GM12873 (cell line): ENCODE results near the gene RASGRP3.

Experiments used
- TF ChIP-seq, protein P1 (sequence below): IDR thresholded peaks from 2 replicates; pipeline ENCODE4 v1.5.1; 2012; ENCODE audit warnings: low read depth, mild to moderate bottlenecking, moderate library complexity, low read length, control low read depth; ENCODE audit not compliant: insufficient read depth; ENCODE audit errors: missing control alignments

RASGRP3 gene

DNA sequence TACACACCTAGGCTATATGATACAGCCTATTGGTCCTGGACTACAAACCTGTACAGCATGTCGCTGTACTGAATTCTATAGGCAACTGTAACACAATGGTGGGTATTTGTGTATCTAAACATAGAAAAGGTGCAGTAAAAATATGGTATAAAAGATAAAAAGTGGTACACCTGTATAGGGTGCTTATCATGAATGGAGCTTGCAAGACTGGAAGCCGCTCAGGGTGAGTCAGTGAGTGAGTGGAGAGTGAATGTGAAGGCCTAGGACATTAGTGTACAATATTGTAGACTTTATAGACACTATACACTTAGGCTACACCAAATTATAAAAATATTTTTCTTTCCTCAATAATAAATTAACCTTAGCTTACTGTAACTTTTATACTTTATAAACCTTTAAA, 41.8 kb downstream of the RASGRP3 start:
- TF ChIP-seq, protein P1, sequence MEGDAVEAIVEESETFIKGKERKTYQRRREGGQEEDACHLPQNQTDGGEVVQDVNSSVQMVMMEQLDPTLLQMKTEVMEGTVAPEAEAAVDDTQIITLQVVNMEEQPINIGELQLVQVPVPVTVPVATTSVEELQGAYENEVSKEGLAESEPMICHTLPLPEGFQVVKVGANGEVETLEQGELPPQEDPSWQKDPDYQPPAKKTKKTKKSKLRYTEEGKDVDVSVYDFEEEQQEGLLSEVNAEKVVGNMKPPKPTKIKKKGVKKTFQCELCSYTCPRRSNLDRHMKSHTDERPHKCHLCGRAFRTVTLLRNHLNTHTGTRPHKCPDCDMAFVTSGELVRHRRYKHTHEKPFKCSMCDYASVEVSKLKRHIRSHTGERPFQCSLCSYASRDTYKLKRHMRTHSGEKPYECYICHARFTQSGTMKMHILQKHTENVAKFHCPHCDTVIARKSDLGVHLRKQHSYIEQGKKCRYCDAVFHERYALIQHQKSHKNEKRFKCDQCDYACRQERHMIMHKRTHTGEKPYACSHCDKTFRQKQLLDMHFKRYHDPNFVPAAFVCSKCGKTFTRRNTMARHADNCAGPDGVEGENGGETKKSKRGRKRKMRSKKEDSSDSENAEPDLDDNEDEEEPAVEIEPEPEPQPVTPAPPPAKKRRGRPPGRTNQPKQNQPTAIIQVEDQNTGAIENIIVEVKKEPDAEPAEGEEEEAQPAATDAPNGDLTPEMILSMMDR = no peak

DNA sequence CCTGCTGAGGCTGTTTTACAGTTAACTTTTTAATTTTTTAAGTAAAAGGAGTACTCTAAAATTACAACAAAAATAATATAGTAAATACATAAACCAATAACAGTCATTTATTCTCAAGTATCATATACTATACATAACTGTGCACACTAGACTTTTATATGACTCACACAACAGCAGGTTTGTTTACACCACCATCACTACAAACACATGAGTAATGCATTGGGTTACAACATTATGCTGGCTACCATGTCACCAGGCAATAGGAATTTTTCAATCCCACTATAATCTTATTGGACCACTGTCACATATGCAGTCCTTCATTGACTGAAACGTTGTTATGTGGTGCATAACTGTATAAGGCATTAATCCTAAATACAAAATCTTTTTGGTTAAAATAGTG, 42.5 kb downstream of the RASGRP3 start:
- TF ChIP-seq, protein P1 = no peak

DNA sequence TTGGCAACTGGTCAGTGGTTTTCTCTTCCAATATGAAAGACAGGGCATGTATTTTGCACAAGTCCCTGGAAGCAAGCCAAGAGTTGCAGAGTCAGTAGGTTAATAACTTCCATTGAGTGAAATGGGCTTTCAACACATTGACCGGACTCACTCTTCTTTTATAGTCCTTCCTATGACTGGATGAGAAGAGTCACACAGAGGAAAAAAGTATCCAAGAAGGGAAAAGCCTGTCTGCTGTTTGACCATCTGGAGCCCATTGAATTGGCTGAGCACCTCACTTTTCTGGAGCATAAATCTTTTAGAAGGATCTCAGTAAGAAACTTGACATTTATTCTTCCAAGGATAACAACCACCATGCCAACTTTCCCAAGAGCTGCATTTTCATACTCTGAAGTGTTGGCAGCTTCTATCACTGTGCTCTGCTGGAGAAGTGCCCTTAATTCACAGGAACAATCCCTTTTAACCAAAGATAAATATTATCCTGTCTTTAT, 45.4 kb downstream of the RASGRP3 start:
- TF ChIP-seq, protein P1 = no peak

DNA sequence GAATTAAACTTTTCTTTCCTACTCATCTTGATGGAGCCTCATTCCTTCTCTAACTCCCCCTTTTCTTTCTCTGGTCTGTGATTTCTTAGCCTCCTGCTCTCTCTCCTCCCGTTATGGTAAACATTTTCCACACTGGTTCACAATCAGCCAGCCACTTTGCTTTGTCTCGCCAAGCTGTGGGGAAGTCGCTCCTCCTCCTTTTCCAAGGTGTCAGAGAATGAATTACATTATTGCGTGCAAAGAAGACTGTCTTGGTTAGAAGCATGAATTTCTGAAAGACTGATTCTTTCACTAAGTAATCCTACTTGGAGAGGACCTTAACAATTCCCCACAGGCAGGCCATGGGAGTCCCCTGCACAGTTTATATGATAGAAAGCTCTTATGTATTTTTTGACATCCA, 46.1 kb downstream of the RASGRP3 start:
- TF ChIP-seq, protein P1 = no peak

DNA sequence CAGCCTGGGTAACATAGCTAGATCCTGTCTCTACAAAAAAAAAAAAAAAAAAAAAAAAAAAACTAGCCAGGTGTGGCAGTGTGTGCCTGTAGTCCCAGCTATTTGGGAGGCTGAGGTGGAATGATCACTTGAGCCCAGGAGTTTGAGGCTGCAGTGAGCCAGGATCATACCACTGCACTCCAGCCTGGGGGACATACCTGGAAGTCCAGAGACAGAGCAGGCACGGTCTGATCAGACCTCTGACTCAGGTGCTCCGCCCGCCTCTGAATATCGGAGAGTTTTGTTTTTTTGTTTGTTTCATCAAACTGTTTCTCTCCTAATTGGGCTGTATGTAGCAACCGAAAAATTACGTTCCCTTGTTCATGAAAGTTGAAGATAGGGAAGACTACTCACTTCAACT, 49.2 kb downstream of the RASGRP3 start:
- TF ChIP-seq, protein P1 = no peak

DNA sequence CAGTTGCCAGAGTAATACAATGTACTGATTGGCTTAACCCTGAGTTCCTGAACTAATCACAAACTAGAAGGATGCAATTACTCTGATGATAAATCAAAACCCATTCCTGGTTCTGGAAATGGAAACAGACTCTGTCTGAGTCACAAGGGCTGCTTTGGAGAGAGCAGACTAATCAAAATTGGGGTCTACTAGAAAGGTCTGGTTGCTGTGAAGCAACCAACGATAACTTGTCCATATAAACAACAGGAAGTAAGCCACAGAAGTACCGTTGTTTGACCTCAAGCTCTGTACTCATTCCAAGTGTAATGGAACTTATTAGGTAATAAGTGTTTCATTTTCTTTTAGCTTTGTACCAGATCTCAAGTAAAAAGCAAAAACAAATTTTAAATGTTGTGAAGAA, 49.7 kb downstream of the RASGRP3 start:
- TF ChIP-seq, protein P1 = no peak

DNA sequence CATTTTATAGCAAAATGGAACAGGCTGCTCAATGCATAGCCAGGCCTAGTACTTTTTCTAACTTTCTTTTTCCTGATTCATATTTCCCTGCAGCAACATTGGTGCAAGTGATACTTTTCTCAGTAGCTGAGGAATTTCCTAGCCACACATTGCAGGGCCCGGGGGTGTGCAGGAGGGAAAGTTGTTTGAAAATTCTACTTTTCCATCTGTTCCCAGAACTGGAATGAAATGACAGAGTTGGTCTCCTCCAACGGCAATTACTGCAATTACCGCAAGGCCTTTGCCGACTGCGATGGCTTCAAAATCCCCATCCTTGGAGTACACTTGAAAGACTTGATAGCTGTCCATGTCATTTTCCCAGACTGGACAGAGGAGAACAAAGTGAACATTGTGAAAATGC, 50.5 kb downstream of the RASGRP3 start:
- TF ChIP-seq, protein P1 = no peak
